GM10847 (cell line): ENCODE measurements around the gene UTRN.

Experiments
- POLR2A ChIP-seq: IDR thresholded peaks from 2 replicates; pipeline ENCODE4 v1.6.1; 2011; ENCODE audit not compliant: insufficient read length; ENCODE audit errors: extremely low read depth

The UTRN gene

DNA sequence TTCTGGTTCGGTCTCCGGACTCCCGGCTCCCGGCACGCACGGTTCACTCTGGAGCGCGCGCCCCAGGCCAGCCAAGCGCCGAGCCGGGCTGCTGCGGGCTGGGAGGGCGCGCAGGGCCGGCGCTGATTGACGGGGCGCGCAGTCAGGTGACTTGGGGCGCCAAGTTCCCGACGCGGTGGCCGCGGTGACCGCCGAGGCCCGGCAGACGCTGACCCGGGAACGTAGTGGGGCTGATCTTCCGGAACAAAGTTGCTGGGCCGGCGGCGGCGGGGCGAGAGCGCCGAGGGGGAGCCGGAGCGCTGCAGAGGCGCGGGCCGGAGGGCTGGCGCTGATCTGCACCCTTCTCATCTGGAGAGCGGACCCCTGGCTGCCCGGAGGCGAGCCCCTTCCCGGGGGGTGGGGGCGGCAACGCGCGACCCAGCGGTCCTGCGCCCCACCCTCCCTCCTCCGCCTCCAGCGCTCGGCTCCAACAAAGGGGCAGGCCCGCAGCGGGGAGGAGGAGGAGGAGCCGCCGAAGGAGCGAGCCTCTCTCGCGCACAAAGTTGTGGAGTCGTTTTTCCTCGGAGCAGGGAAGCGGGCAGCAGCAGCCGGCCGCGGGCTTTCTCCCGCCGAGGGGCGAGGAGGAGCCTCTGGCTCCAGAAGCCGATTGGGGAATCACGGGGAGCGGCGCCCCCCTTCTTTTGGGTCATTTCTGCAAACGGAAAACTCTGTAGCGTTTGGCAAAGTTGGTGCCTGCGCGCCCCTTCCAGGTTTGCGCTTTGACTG is at the start of gene UTRN:
Gene UTRN, plus strand, starts transcription at position 553 of the 765 bp plus-strand sequence. CDS start 6,494 bp downstream, outside the sequence.
- no peak for TF ChIP-seq POLR2A

DNA sequence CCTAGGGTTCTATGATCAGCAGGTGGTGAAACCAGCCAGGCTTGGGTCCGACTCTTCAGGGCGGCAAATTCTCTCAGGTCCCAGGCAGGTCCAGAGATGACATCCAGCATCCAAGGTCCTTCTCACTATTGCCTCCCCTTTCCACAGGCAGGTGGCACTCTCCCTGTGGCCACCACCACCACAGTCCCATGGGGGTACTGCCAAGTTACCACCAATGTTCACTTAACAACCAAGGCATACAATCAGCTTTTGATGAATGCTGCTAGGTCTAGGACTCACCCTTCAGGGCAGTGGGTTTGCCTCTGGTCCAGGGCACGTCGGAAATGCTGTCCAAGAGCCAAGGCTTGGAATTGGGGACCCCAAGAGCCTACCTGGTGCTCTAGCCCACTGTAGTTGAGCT is 40.4 kb upstream of the UTRN start:
- no peak for TF ChIP-seq POLR2A

DNA sequence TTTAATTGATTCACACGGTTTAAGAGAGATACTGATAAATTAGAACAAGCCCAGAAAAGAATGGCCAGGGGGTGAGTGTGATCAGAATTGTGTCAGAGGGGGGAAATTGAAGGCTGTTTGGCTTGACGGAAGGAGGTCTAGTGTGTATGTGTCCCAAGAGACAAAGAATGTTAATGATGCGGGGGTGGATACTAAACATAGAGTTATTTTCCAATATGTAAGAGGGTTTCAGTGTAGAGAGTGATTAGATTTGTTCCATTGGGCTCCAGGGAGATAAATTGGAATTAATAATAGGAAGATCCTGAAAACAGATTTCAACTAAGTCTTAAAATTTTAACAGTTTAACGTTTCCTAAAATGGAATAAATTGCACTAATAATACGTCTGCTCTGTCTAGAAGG is 38.1 kb upstream of the UTRN start:
- no peak for TF ChIP-seq POLR2A

DNA sequence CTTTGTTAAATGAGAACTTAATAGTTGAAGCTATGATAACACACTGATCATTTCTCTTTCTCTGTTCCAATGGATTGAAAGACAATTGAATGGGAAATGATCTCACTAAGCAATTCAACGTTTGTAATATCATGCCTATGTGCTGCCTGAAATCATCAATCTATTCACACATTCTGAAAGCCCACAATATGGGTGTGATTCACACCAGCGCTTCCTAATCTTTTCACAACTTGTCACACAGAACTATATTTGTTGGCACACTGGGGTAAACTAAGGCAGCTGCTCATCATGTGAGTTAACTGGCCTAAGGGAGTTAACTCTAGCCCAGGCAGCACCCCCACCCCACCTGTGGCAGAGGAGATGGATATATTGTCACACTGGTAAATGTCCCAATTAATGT is 37.1 kb upstream of the UTRN start:
- no peak for TF ChIP-seq POLR2A

DNA sequence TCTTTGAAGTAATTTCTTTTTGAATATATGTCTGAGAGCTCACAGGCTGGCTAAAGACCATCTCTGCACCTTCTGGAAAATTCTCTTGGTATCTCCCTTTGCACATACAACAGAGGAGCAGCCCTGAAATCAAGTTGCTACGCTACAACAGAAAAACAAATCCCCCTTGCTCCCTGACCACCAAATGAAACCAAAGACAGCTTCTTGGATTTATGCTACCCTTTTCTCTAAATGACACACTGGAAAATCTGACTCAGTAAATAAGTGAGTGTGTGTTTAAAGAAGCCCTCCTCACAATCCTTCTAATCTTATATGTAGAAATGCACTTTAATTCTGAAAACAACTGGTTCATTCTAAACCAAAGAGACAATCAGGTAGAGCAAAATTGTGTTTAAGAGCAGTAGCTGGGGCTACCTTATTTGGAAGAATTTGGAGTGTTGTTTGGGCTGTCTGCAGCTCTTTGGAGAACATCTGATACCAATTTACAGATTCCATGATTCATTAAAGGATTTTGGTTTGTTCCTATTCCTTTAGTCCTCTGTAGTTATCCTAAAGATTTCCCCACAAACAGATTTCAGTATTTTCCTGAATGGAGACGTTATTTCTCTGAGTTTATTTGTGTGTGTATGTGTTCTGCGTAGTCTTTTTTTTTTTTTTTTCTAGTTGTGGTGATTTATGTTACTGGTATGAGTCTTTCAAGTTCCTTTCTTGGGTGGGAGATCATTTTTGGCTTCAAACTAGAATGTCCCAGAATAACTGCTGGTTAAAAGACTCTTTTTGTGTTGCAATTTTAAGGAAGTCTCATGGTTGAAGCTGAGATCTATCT is 36.4 kb upstream of the UTRN start:
- no peak for TF ChIP-seq POLR2A

- no peak for TF ChIP-seq POLR2A
Observed at GRCh38 chr6:144250276-144250675, 34.9 kb upstream of the UTRN start.

- TF ChIP-seq POLR2A: no peak
Observed at GRCh38 chr6:144252259-144252658, 32.9 kb upstream of the UTRN start.

GRCh38 chr6:144259986-144260385 is 25.1 kb upstream of the UTRN start:
- no peak for TF ChIP-seq POLR2A

DNA sequence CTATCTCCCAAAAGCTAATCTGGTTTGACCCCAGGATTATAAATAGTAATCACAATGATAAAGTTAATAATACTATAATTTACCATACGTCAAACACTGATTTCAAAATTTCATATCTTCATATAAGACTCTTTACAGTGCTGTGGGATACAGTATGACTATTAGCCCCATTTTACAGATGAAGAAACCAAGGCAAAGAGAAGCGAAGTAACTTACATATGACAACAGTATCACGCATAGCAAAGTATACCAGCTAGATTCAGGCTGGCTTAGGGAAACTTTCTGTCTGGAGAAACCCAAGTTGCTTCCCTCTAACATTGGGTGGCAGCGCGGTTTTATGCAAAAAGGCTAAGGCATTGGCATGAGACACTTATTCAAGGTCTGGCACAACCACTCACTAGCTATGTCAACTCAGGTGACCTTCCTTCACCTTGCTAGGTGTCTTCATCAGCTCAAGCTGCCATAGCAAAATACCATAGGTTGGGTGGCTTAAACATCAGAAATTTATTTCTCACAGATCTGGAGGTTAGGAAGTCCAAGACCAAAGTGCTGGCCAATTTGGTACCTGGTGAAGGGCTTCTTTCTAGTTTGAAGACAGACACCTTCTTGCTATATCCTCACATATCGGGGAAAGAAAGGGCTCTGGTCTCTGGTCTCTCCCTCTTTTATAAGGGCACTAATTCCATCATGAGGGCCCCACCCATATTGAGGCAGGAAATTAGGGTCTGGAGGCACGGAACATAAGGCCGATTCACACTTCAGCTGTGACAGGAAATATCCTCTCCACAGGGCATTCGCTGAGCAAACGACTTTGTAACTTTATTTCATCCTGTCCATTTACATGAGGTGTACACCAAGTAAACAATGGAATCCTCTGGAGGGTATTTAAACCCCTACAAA is 22.4 kb upstream of the UTRN start:
- no peak for TF ChIP-seq POLR2A

DNA sequence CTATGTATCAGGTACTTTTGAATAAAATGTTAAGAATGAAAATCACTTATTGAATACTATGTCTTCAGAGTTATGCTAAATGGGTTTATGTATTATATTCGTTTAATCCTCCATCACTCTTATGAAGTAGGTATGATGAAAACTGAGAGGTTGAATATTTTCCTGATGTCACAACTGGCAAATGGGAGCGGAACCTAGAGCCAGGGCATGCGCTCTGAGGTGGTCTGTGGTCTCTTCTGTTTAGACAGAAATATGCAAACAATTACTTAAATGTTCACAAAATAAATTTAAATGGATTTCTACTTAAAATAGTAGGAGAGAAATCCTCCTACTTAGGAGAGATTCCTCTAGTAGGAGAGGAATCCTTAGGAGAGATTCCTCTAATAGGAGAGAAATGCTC is 21.3 kb upstream of the UTRN start:
- no peak for TF ChIP-seq POLR2A

DNA sequence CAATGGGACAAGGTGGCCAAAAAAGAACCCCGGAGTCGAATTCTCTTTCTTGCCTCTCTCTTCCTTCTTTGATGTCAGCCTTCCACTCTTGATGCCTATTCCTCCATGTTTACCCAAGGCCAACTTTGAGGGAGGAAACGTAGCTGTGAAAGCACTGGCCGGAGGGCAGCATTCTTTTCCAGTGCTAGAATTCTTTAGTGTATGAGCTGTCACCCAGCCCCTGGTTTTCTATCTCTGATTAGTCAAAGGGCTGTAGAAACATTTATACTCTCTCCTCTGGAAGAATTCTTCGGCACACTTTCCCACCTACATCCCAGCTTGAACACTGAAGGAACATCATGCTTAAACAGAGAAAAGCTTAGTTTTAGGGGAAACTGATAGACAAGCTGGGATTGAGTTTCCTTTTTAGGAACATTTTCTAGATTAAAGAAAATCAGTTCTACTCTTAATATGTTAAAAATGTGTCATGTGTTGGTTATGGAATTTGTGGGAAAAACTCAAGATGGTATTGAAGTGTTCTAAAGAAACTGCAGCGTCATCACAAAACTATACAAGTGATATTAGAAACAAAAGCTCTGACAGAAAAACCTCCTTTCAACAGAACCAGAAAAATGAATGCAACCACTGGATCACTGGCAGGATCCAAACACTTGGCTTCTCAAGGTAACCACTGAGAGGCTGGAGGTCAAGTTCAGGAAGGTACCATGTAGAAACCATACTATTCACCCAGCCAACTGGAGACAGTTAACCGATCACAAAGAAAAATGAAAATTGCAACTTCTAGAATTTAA is 20.7 kb upstream of the UTRN start:
- TF ChIP-seq POLR2A: no peak

- no peak for TF ChIP-seq POLR2A
Observed at GRCh38 chr6:144265061-144265357, 20.1 kb upstream of the UTRN start.

GRCh38 chr6:144265390-144265789 is 19.7 kb upstream of the UTRN start:
- TF ChIP-seq POLR2A: no peak

DNA sequence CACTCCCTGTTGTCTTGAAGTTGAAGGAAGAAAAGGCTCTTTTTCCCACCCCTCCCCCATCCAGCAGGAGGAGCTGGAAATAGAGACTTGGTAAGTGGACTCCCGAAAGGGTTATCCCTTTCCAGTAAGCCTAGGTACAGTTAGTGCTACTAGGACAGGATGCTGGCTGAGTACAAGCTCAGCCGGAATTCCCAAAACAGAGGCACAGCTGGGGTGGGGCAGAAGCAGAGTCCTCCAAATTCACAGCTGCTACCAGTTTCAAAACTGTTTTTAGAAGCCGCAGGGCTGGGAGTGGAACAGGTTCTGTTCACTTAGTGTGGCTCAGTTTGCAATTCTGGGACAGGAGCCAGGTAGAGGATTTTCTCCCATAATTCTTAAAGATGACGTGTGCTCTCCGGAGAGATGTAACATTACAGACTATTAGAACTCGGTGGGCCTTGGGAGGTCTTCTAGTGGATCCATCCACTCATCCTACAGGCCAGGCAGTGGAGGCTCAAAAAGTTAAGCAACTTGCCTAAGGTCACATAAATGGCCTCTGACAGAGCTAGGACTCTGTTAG is 19.0 kb upstream of the UTRN start:
- no peak for TF ChIP-seq POLR2A
